HUDEP-2 (cell line): ENCODE data around the gene TRAPPC3L.

Source experiments
- DNase-seq, 76 experiments: peaks; one replicate each; lab custom pipeline; 2025; ENCODE audit not compliant: unreplicated experiment in 76 of 76; lab: John Stamatoyannopoulos, UW

The TRAPPC3L gene

DNA sequence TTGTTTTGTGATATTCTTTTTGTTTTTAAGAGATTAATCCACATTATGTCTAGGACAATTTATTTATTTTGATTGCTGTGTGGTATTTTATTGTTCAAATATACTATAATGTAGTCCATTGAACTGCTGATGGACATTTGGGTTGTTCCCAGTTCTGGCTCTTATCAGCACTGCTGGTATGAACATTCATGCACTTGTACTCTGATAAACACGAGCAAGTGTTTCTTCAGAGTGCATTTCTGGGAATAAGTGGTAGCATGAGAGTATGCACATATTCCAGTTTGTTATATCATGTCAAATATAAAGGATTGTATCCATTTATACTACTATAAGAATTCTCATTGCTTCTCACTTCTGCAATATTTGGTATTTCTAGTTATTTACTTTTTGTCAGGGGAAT lies 77.2 kb downstream of the TRAPPC3L start:
- DNase-seq = peak in 48 of 76 experiments; percentile 11 to 89 (median 60)

DNA sequence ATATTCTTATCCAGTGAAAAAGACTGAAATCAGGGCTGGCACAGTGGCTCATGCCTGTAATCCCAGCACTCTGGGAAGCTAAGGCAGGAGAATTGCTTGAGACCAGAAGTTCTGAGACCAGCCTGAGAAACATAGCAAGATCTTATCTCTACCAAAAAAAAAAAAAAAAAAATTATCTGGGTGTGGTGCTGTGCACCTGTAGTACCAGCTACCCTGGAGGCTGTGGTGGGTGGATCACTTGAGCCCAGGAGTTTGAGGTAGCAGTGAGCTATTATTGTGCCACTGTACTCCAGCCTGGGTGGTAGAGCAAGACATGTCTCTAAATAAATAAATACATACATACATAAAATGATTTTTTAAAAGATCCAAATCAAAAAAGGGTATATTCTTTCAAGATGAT lies 78.0 kb downstream of the TRAPPC3L start:
- DNase-seq = peak in 10 of 76 experiments; percentile 7 to 56 (median 23)

DNA sequence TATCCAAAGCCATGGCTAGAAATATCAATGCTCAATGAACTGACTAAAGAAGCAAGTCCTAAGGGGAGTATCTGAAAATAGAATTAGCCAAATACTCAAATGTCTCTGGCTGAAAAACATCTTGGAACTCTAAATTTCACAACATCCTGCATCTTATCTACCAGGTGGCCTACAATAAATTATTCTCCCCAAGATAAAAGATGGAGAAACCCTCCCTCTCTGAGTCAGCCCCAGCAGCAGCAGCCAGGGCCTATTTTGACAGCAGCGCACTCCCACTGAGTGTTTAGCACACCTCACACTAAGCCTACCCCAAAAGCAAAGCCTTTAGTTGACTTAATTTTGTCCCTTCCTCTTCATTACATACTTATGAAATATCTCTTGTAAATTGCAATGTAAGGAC lies 78.4 kb downstream of the TRAPPC3L start:
- no peak for DNase-seq

DNA sequence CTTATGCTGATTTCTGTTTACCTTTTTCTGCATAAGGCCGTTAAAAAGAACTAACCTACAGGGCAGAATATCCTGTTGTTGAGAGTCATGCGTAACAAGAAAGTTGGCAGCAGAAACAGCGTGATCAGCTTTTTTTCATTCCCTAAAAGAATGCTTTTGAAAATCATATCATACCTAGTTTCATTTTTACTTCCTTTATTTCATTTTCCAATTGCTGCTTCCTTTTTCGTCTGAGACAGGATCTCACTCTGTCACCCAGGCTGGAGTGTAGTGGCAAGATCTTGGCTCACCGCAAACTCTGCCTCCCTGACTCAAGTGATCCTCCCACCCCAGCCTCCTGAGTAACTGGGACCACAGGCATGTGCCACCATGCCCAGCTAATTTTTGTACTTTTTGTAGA lies 80.2 kb downstream of the TRAPPC3L start:
- DNase-seq = no peak

DNA sequence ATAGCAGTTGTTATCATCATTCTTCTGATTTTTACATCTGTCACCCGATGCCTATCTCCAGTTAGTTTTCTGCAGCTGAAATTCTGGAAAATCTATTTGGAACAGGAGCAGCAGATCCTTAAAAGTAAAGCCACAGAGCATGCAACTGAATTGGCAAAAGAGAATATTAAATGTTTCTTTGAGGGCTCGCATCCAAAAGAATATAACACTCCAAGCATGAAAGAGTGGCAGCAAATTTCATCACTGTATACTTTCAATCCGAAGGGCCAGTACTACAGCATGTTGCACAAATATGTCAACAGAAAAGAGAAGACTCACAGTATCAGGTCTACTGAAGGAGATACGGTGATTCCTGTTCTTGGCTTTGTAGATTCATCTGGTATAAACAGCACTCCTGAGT lies 82.2 kb downstream of the TRAPPC3L start:
- no peak for DNase-seq

DNA sequence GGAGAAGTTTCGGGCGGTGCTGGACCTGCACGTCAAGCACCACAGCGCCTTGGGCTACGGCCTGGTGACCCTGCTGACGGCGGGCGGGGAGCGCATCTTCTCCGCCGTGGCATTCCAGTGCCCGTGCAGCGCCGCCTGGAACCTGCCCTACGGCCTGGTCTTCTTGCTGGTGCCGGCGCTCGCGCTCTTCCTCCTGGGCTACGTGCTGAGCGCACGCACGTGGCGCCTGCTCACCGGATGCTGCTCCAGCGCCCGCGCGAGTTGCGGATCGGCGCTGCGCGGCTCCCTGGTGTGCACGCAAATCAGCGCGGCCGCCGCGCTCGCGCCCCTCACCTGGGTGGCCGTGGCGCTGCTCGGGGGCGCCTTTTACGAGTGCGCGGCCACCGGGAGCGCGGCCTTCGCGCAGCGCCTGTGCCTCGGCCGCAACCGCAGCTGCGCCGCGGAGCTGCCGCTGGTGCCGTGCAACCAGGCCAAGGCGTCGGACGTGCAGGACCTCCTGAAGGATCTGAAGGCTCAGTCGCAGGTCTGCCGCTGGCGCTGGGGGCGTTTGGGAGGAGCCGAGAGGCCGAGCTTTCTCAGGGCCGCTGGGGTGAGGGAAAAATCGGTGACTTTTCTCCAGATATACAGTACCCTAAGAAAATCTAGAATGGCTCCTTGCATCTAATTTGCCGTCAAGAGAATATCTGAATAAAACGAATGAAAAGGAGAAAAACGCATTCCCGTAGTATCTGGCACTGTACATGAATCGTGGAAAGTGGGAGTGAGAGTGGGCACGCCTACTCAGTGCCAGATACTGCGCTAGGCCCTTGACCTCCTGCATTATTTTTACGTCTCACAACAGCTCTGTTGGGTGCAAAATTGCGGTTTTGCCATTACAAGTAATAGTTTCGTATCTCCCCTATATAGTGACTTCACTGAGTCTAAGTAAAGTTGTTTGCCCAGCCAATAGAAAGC lies 83.3 kb downstream of the TRAPPC3L start:
- DNase-seq = peak in 52 of 76 experiments; percentile 12 to 68 (median 48)

DNA sequence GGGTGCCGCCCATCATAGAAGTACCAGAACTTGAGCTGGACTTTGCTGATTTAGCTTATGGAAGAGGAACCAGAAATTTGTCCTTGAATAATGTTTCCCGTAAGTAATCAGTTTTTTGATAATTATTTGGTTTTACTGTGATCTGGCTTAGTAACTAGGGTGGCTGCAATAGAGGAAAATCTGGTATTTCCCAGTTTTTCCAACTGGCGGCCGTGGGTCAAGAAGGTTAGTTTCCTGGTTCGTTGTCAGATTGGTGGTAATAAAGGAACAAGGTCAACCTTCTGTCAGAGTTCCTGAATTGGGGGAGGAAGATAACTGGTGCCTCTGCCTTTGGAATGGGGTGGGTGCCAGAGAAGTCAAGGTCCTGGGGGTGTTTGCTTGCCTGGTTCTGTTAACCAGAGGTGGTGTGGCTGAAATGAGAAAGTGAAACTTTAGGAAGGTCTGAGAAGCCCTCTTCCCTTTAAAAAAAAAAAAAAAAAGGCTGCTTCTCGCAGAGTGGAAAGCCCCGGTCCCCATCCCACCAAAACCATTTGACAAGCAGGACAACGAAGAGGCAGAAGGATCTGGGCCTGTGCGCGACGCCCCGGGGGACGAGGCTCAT lies 84.1 kb downstream of the TRAPPC3L start, which contains the start of gene CALHM6:
CALHM6 (plus strand) TSS at position 45 of the 601 bp plus-strand sequence; CDS start at position 600, 555 bp downstream.
- no peak for DNase-seq

DNA sequence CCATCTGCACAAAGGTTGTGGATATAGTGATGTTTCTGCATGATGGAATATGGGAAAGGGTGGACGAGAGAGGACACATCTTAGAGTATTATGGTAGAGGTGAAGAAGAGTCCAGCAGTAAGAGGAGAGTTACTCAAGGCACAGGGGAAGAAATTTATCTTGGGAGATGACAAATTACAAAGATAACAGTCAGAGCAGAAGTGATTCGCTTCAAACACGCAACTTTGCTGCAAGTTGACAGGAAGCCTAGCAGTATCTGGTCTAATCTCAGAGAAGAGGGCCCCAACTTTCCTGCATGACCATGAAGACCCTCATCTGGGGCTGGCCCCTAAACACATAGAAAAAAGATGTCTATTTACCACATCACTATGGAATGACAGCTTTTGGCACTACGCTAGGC lies 85.6 kb downstream of the TRAPPC3L start:
- no peak for DNase-seq

DNA sequence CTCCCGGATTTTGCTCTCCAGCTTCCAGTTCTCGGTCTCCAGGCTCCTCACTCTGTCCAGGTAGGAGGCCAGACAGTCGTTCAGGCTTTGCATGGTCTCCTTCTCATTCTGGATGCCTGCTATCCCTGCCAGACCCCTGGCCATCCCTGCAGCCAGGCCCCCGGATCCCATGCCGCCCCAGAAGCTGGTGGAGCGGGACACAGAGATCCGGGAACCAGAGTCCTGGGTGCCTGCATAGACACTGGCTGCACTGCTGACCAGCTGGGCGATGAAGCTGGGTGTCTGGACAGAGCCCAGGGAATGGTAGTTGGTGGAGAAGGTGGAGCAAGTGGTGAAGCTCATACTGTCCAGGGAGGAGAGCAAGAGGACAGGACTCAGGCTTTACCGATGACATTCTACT lies 87.2 kb downstream of the TRAPPC3L start:
- no peak for DNase-seq

DNA sequence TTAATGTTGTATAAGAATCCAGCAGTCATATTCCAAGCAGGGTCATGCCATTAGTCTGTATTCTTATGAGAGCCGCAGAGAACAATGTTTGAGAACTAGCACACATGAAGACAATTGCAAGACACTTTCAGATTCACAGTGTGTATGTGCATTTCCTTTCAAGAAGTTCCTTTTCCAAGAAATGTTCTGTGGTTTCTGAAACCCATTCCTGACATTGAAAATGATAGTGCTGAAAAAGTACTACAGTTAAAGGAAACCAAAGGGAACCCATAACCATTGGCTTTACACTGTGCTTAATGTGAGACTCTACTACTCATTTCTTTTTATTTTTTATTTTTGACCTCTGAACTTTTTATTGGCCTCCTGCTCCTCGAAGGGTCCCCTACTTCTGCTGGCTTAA lies 88.6 kb downstream of the TRAPPC3L start:
- DNase-seq = no peak

DNA sequence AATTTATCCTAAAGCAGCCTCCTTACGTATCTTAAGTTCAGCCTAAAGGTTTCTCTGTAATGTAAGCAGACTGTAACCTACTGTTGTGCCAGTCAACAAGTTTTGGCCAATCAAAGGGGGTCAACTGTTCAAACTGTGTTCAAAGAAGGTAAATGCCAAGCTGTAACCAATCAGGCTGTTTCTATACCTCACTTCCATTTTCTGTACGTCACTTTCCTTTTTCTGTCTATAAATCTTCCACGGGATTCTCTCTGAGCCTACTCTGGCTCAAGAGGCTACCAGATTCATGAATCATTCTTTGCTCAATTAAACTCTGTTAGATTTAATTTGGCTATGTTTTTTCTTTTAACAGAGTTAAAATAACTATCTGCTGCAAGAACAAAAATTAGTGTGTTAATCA lies 89.4 kb downstream of the TRAPPC3L start:
- no peak for DNase-seq

DNA sequence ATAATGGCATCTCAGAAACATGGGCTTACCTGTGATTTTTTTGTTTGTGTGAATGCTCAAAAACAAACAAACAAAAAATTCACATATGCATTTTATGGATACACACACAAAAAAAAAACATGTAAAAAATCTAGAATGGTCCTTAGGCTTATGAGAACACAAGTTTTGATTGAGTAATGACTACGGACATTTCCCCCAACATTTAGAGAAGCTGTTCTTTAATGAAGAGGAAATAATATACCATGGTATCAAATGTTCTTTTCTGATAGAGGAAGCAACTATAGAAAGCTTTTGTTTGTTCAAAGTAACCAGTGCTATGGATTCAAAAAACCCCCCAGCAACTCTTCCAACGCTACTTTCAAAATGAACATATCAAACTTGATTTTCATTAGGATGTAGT lies 93.0 kb downstream of the TRAPPC3L start:
- no peak for DNase-seq

DNA sequence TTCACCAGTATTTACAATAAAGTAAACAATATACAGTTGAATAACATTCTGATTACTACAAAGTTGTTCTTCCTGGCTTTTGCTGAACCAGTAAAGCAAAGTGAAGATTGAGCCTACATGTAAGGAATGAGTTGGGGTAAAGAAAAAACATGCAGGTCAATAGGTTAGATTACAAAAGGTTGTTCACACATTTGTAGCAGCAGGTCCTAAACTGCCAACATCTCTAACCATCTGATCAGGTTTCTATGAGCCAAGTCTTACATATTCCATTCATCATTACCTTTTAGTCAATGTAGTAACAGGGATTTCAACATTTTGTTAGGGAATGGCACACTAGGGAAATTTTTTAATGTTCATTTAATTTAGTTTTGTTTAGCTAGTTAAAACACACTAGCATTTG lies 93.6 kb downstream of the TRAPPC3L start:
- no peak for DNase-seq

DNA sequence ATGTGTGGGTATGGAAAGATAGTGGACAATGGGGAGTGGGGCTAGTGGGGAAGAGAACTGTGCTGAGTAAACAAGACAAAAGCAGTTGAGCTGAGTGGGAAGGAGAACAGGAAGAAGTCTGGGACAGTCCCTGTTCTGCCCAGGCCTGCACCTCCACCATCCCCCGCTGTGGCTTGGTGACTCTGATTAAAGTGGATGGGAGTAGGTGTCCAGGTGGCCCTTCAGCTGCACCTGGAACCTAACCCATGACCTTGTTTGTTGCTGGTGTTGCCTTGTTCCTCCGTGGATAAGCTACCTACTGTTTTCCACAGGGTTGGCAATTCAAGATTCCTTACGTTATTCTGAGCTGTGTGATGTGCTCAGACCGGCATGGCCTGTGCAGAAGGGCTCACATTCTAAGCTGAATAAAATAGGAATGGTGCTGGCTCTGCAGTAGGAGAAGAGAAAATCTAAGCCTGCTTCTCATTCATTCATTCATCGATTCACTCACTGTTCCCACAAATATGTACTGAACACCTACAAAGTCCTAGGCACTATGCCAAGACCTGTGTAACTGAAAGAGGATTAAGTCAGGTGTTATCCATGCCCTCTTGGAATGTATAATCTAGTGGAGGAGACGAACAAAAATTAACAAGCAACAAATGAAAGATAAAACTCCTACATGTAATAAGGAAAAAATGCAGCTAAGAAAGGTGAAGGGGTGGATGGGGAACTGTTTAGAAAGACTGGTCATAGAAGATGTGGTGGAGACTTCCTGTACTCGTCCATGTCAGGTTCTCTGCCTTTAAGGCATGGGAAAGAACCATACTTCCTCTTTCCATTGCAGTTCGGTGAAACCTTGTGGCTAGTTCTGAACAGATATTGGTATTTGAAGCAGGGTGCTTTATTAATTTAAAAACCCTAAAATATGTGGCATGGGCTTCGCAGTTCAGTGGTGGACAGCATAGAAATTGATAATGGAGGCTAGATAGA lies 94.4 kb downstream of the TRAPPC3L start:
- peak in 4 of 76 experiments; percentile 4 to 23 (median 16) for DNase-seq

DNA sequence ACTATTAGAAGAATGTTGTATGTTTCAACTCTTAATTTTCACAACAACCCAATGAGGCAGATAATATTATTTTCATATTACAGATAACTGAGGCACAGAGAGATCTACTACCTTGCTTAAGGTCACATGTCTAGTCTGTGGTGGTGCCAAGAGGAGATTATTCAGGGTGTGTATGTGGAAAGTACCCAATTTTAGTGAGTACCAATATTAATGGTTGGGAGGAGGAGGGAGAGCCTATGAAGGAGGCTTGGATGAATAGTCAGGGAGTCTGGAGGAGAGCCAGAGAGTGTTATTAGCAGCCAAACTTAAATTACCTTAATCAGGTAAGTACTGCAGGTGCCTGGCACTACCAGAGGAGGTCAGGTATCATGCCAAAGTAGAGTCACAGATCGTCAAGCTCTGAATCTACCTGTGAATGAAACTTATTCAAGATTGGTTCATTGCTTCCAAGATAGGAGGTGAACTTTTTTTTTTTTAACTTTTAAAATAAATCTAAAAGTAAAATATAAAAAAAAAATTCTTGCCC lies 95.2 kb downstream of the TRAPPC3L start:
- no peak for DNase-seq

DNA sequence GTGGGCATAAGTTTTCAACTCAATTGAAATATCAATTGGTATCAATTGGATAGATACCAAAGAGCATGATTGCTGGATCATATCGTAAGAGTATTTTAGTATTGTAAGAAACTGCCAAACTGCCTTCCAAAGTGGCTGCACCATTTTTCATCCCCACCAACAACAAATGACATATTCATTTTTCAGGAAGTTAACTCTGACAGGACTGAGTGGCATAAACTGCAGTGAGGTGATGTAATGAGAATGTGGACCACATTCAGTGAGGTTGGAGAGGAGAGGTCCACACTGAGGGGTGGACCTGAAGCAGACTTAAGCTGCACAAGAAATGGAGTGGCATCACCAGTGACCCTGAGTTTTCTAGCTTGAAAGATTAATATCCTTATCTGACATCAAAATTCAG lies 95.9 kb downstream of the TRAPPC3L start:
- no peak for DNase-seq

DNA sequence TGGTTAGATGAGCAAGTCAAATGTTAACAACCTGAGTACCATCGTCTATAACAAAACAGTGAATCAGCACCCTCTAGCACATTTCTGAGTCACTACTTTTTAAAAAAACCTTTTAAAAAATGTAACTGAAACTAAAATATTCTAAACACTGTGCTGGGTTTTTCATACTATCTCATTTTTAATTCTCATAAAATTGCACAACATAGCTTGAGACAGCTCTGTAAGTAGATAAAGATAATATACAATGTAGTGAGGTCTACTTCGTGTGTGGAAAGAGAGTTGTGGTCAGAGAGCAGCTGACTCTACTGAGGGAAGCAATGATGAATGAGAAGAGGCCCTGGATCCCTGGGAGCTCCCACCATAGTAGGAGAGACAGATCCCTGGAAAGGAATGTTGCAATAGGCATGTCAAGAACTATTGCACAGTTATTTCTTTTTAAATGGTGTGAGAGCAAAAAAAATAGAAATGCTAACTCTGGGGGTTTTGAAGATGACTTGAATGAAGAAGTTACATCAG lies 97.9 kb downstream of the TRAPPC3L start:
- no peak for DNase-seq

DNA sequence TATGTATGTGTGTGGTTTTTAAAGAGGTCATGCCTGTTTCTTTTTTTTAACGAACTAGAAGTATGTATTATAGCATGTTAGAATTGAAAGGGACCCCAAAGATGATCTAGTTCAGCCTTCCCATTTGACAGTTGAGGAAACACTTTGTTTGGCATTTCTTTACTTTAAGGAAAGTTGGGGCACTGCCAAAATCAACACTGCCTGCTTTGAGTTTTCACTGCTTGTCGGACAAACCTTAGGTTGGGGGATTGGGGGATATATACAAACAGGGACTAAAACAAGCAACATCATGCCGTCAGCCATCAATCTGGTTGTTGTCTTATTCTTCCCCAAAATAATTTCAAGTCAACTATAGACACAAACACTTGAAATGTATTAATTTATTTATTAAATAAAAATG lies 98.4 kb downstream of the TRAPPC3L start:
- DNase-seq = no peak

DNA sequence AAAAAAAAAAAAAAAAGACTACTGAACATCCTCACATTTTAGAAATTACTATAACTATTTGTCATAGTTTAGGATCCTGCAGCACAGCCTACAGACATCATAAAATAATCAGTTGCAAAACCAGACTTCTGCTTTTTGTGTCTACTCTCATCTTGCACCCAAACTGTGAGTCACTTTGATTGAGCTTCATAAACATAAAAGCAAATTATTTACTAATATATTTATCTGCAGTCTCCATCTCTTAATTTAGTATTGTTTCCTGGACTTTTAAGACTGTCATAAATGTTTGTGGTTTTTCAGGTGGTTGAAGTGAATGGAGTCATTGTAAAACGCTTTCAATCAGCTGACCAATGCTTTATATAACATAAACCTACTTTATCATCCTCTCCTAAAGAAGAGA lies 99.1 kb downstream of the TRAPPC3L start:
- no peak for DNase-seq

DNA sequence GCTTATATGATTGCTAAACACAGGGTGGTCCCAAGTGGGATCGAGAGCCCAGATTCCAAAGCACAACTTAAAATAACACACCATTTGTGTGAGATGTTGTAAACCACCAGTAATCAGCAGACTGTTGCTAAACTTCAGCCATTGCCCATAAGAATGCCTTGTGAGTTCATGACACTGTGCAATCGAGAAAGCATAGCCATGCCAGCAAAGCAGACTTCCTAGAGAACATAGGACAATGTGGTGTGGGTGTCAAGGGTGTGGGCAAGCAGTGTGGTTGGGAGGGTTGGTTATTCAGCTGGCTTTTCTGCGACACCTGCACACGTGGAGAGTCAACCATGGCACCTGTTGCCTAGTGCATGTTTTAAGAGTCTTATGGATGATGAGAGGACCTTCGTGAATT lies 100.4 kb downstream of the TRAPPC3L start:
- DNase-seq = no peak
